Endothelial cell of umbilical vein (primary cell): ENCODE data around the gene IPPK. TPM values are rescaled to one million over a fixed set of nuclear protein-coding genes. Genes with fewer than 3 reads are reported as not detected.

Source experiments
- BruUV-seq: library from RNA; stranded (reverse); fragments of 400-500 nt; replicated peaks from 2 replicates; lab custom pipeline; 2021; lab: Mats Ljungman, UMichigan
- CTCF ChIA-PET: fragments of 300-600, 350-600 bp; sonication (Branson Sonifier 250); formaldehyde crosslinking; loops from one replicate; lab custom pipeline; 2021; ENCODE audit warnings: antibody characterized with exemption, inconsistent platforms; lab: Charles Lee
- POLR2A ChIA-PET: fragments of 300-600, 350-600 bp; sonication (Branson Sonifier 250); formaldehyde crosslinking; loops from one replicate; lab custom pipeline; 2021; ENCODE audit warnings: antibody characterized with exemption, inconsistent platforms; lab: Charles Lee
- DNase-seq: peaks from one replicate; pipeline ENCODE4 v3.0.0-alpha.2; 2011; ENCODE audit warnings: low read depth, low spot score
- FAIRE-seq: peaks from 2 replicates; lab custom pipeline; 2011; peaks lifted over from hg19 to GRCh38; lab: Jason Lieb, UNC
- H2AFZ ChIP-seq: 2 replicates; pipeline ENCODE4 v1.6.0; 2012; ENCODE audit warnings: low read depth, low read length, control low read depth, inconsistent platforms
- H3K27ac ChIP-seq: 2 replicates; pipeline ENCODE4 v1.5.1; 2011; ENCODE audit warnings: low read depth, mild to moderate bottlenecking, control low read depth, low read length, moderate library complexity; ENCODE audit not compliant: insufficient read depth
- H3K27me3 ChIP-seq, 2 experiments: 2 replicates each; pipeline versions ENCODE4 v1.6.0 to v1.6.1; 2011; ENCODE audit warnings: low read length in 2 of 2, mixed read lengths in 1 of 2; ENCODE audit not compliant: control insufficient read depth in 2 of 2, insufficient read depth in 2 of 2
- H3K36me3 ChIP-seq, 2 experiments: 2 replicates in 1 of 2; 3 replicates in 1 of 2; pipeline ENCODE4 v1.5.1; 2011; ENCODE audit warnings: low read length in 2 of 2, mild to moderate bottlenecking in 1 of 2, moderate library complexity in 1 of 2; ENCODE audit not compliant: control insufficient read depth in 2 of 2, insufficient read depth in 2 of 2; ENCODE audit errors: extremely low read depth in 1 of 2
- H3K4me1 ChIP-seq: 3 replicates; pipeline ENCODE4 v1.5.1; 2011; ENCODE audit warnings: mild to moderate bottlenecking, low read length; ENCODE audit not compliant: control insufficient read depth, insufficient read depth; ENCODE audit errors: extremely low read depth
- H3K4me2 ChIP-seq: 2 replicates; pipeline ENCODE4 v1.6.1; 2011; ENCODE audit warnings: low read length, control low read depth, mixed read lengths; ENCODE audit not compliant: insufficient read depth
- H3K4me3 ChIP-seq, 3 experiments: fragments of 200-600 bp in 1 of 3; sonication (generic), shearing (Covaris generic) in 1 of 3; replicated peaks in 1 of 3; 2 replicates each; pipeline ENCODE4 v1.5.1; 2011 to 2016; ENCODE audit warnings: control low read depth in 3 of 3, low read length in 3 of 3, mild to moderate bottlenecking in 2 of 3, inconsistent platforms in 1 of 3, low read depth in 1 of 3, moderate library complexity in 1 of 3; ENCODE audit not compliant: insufficient read depth in 1 of 3
- H3K79me2 ChIP-seq: 2 replicates; pipeline ENCODE4 v1.6.0; 2012; ENCODE audit warnings: low read length, inconsistent platforms; ENCODE audit not compliant: control insufficient read depth, insufficient read depth
- H3K9ac ChIP-seq: replicated peaks from 2 replicates; pipeline ENCODE3; 2011; ENCODE audit warnings: low read length, control low read depth; ENCODE audit not compliant: insufficient read depth; ENCODE audit errors: extremely low read depth
- H3K9me1 ChIP-seq: replicated peaks from 3 replicates; pipeline ENCODE4 v1.6.0; 2011; ENCODE audit warnings: mild to moderate bottlenecking, low read length; ENCODE audit not compliant: control insufficient read depth, insufficient read depth; ENCODE audit errors: extremely low read depth
- H3K9me3 ChIP-seq: replicated peaks from 2 replicates; pipeline ENCODE4 v1.5.1; 2012; ENCODE audit warnings: low read length, inconsistent platforms; ENCODE audit not compliant: control insufficient read depth, insufficient read depth
- H4K20me1 ChIP-seq: replicated peaks from 2 replicates; pipeline ENCODE3; 2011; ENCODE audit warnings: mild to moderate bottlenecking, low read length; ENCODE audit not compliant: control insufficient read depth, insufficient read depth; ENCODE audit errors: extremely low read depth
- EZH2 ChIP-seq: IDR thresholded peaks from 2 replicates; pipeline ENCODE4 v1.6.1; 2012; ENCODE audit warnings: borderline replicate concordance, low read depth, mild to moderate bottlenecking, moderate library complexity, low read length, inconsistent platforms; ENCODE audit not compliant: severe bottlenecking
- FOS ChIP-seq: IDR thresholded peaks from 2 replicates; pipeline ENCODE4 v1.6.1; 2011; ENCODE audit warnings: mild to moderate bottlenecking, low read length, moderate library complexity, borderline replicate concordance; ENCODE audit not compliant: insufficient read depth
- GATA2 ChIP-seq: IDR thresholded peaks from 2 replicates; pipeline ENCODE4 v1.7.0; 2011; ENCODE audit warnings: low read depth, mild to moderate bottlenecking, moderate library complexity, mixed read lengths, low read length; ENCODE audit not compliant: insufficient read length, insufficient read depth
- JUN ChIP-seq: IDR thresholded peaks from 2 replicates; pipeline ENCODE4 v1.6.1; 2011; ENCODE audit warnings: borderline replicate concordance, low read depth; ENCODE audit not compliant: insufficient read length, insufficient read depth
- POLR2A ChIP-seq: IDR thresholded peaks from 2 replicates; pipeline ENCODE4 v1.6.1; 2012; ENCODE audit warnings: low read depth, mild to moderate bottlenecking, control low read depth, low read length
- POLR2AphosphoS5 ChIP-seq: IDR thresholded peaks from 2 replicates; pipeline ENCODE4 v1.6.1; 2012; ENCODE audit warnings: low read depth, mild to moderate bottlenecking, control low read depth, low read length, moderate library complexity; ENCODE audit not compliant: insufficient read depth
- dilution Hi-C: fragments of 300-500 bp; cut with MboI; formaldehyde crosslinking; loops from one replicate; pipeline ENCODE4 v1.15.0; 2019; ENCODE audit warnings: low sequenced_read_pairs; ENCODE audit not compliant: extremely low pct_ligation_motif_present
- intact Hi-C: fragments of 100-400 bp; cut with micrococcal nuclease; formaldehyde crosslinking; loops from one replicate; pipeline ENCODE4 v1.10.0; 2022
- polyA plus RNA-seq, 4 experiments: library from polyadenylated mRNA; depleted of rRNA in 3 of 4; stranded (reverse) in 3 of 4; unstranded in 1 of 4; fragments of >200 nt; gene quantifications; 2 replicates each; pipeline versions ENCODE4 v1.2.1 to v1.2.3, GENCODE V29; 2011 to 2012; ENCODE audit warnings: missing spikeins in 1 of 4
- total RNA-seq: library from RNA; stranded (reverse); gene quantifications from 2 replicates; pipeline ENCODE4 v1.2.3, GENCODE V29; 2021
- TF ChIP-seq, protein P1 (sequence below), 2 donors: IDR thresholded peaks; 1 replicate in 1 of 2; 2 replicates in 1 of 2; pipeline ENCODE4 v1.5.1; 2011; ENCODE audit warnings: low read length in 2 of 2, mild to moderate bottlenecking in 2 of 2, moderate library complexity in 2 of 2, control low read depth in 1 of 2, inconsistent platforms in 1 of 2, low read depth in 1 of 2; ENCODE audit not compliant: insufficient read depth in 1 of 2; ENCODE audit errors: extremely low read depth in 1 of 2
- TF ChIP-seq, protein P2 (sequence below): IDR thresholded peaks from 2 replicates; pipeline ENCODE4 v1.6.1; 2011; ENCODE audit not compliant: insufficient read depth, insufficient read length

Gene IPPK
- total and polyA plus RNA-seq, 2 donors (not counting 3 experiments of a cell fraction or from before 2014, with no cell fraction given) = 14.0 to 28.0 TPM

- Histone ChIP-seq H3K79me2 (no peaks in the 10 kb centered on the region), H3K27me3 (no peaks in the 10 kb centered on the region), H3K9me1 (no peaks in the 10 kb centered on the region), H3K27ac (no peak overlapping the region), H3K4me2 (no peak overlapping the region), H3K4me3 (no peak overlapping the region), H3K9ac (no peak overlapping the region), H4K20me1 (no peaks in the 10 kb centered on the region), H3K9me3 (no peaks in the 10 kb centered on the region), H3K4me1 (no peaks in the 10 kb centered on the region), H2AFZ (no peak overlapping the region), H3K36me3 (peaks cover 10 to 49% of the 10 kb centered on the region in 2 experiments)
- FAIRE-seq = no peak
- ChIA-PET POLR2A (no interaction called here), CTCF (no interaction called here)
- dilution Hi-C loops = no loop called here
- no TSS peak for BruUV-seq
- DNase-seq = no peak
- TF ChIP-seq JUN (no peak), POLR2A (no peak), GATA2 (no peak), EZH2 (no peak), FOS (no peak), POLR2AphosphoS5 (no peak)
- TF ChIP-seq, protein P1, sequence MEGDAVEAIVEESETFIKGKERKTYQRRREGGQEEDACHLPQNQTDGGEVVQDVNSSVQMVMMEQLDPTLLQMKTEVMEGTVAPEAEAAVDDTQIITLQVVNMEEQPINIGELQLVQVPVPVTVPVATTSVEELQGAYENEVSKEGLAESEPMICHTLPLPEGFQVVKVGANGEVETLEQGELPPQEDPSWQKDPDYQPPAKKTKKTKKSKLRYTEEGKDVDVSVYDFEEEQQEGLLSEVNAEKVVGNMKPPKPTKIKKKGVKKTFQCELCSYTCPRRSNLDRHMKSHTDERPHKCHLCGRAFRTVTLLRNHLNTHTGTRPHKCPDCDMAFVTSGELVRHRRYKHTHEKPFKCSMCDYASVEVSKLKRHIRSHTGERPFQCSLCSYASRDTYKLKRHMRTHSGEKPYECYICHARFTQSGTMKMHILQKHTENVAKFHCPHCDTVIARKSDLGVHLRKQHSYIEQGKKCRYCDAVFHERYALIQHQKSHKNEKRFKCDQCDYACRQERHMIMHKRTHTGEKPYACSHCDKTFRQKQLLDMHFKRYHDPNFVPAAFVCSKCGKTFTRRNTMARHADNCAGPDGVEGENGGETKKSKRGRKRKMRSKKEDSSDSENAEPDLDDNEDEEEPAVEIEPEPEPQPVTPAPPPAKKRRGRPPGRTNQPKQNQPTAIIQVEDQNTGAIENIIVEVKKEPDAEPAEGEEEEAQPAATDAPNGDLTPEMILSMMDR (IDR thresholded peaks at IDR 0.05; ENCODE audit: extremely low read depth in 1 of 2, insufficient read depth in 1 of 2, low read depth in 1 of 2, low read length in 2 of 2) = no peak
- TF ChIP-seq, protein P2, sequence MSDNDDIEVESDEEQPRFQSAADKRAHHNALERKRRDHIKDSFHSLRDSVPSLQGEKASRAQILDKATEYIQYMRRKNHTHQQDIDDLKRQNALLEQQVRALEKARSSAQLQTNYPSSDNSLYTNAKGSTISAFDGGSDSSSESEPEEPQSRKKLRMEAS = no peak
- intact Hi-C loops = loop anchor here (10.0 kb wide), 1 partner anchor 385 kb away; no protein-coding TSS in a partner anchor
These were observed 30.1 kb downstream of the IPPK start for GRCh38 chr9:92639791-92640271.
